ENCODE results near the gene PLCB2.

PLCB2 gene

DNA sequence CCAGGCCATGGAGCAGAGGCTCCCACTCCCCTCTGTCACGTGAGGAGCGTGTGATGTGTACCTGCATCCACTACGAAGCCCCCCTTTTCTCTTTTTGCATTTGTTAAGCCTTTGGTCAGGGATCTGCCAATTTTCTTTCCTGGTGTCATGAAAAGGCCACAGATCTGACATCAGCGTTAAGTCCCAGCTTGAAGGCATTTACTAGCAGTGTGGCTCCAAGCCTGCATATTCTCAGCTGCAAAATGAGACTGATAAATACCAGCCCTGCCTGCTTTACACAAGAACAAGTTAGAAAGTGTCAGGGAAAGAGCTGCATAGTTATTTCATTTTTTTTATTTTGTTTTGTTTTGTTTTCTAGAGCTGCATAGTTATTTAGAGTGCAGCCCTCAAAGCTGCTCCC is 22.6 kb downstream of the PLCB2 start:
- Histone ChIP-seq H3K4me3 (ENCODE audit: low read depth, low read length) (no peak overlapping the region), H3K36me3 (ENCODE audit: control insufficient read depth, insufficient read depth, low read length) (no peaks in the 10 kb centered on the region), H3K4me1 (ENCODE audit: control insufficient read depth, insufficient read depth, low read length) (peaks cover 25% of the 10 kb centered on the region), H3K9ac (ENCODE audit: low read depth, low read length) (no peak overlapping the region), H3K9me3 (ENCODE audit: control insufficient read depth, insufficient read depth, low read length) (no peaks in the 10 kb centered on the region), H3K27me3 (ENCODE audit: control insufficient read depth, insufficient read depth, low read length) (peaks cover 79% of the 10 kb centered on the region)

GRCh38 chr15:40283615-40284300 is 24.0 kb downstream of the PLCB2 start:
- Histone ChIP-seq H3K4me3 (ENCODE audit: low read depth, low read length) (peak overlapping the region; percentile 61), H3K36me3 (ENCODE audit: control insufficient read depth, insufficient read depth, low read length) (no peaks in the 10 kb centered on the region), H3K9me3 (ENCODE audit: control insufficient read depth, insufficient read depth, low read length) (no peaks in the 10 kb centered on the region), H3K9ac (ENCODE audit: low read depth, low read length) (no peak overlapping the region), H3K4me1 (ENCODE audit: control insufficient read depth, insufficient read depth, low read length) (peaks cover 25% of the 10 kb centered on the region), H3K27me3 (ENCODE audit: control insufficient read depth, insufficient read depth, low read length) (peaks cover 75% of the 10 kb centered on the region)

DNA sequence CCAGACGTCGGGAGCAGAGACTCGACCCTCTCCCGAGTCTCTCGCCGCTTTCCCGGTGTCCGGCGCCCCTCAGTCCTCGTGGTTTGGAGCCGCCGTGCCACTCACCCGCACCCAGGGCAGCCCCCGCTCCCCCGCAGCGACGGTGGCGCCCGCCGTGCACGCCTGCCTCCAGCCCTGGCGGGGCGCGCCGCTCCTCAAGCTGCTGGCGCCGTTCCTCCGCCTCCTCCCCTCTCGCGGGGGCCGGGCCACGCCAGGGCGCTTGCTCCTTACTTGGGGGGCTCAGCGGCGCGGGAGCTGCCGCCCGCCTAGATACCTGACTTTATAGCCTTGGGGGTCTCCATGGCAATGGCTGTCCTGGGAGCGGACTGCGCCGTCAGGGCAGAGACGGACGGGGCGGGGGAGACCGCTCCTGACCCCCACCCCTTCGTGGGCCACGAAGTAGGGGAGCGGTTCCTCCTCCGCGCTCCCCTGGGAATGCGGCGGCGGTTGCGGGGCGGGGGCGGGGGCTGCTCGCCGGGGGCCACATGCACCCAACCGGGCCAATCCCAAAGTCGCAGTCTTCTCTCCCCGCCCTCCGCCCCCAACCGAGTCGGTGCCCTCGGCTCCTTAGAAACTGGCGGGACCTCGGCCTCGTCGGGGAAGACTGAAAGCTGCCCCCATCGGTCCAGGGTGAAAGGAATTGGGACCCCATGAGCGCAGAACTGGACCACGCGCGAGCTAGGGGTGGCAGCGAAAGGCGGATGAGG is 24.7 kb downstream of the PLCB2 start, which contains the start of gene ANKRD63:
Gene ANKRD63, minus strand, starts transcription at position 196 of the 746 bp plus-strand sequence. CDS start 478 bp downstream, outside the sequence.
- H3K36me3 ChIP-seq (ENCODE audit: control insufficient read depth, insufficient read depth, low read length): no peaks in the 10 kb centered on the region
- H3K9ac ChIP-seq (ENCODE audit: low read depth, low read length): no peak within 1 kb of the TSS
- no peaks in the 10 kb centered on the region for H3K9me3 ChIP-seq (ENCODE audit: control insufficient read depth, insufficient read depth, low read length)
- peaks cover 25% of the 10 kb centered on the region for H3K4me1 ChIP-seq (ENCODE audit: control insufficient read depth, insufficient read depth, low read length)
- H3K27me3 ChIP-seq (ENCODE audit: control insufficient read depth, insufficient read depth, low read length): peaks cover 79% of the 10 kb centered on the region
- H3K4me3 ChIP-seq (ENCODE audit: low read depth, low read length): peak within 1 kb of the TSS; percentile 61

DNA sequence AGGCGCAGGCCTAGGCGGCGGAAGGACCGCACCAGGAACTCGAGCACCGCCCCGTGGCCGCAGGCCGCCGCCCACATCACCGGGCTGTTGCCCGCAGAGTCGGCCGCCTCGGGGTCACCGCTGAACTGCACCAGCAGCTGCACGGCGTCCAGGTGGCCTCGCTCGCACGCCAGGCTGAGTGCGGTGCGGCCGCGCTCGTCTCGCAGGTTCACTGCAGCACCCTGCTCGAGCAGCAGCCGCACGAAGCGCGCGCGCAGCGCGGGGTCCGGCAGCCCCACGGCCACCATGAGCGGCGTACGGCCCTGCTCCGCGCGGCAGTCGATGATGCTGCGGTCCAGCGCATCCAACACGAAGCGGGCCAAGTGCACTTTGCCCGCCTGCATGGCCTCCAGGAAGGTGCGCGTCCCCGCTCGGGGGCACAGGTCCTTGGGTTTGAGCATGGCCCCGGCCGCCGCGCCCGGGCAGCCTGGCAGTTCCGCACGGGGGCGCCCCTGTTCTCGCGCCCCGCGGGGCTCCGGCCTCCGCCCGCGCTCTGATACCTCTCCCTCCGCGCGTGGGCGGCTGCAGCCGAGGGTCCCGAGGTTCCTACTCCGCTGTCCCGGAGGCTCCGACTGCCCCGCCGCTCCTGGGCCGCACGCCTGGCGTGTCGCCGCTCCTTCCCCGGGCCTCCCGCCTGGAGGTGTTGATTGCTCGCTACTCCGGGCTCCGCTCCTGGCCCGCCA is 25.4 kb downstream of the PLCB2 start:
- Histone ChIP-seq H3K27me3 (ENCODE audit: control insufficient read depth, insufficient read depth, low read length) (peaks cover 73% of the 10 kb centered on the region), H3K9ac (ENCODE audit: low read depth, low read length) (no peak overlapping the region), H3K4me3 (ENCODE audit: low read depth, low read length) (peak overlapping the region; percentile 61), H3K9me3 (ENCODE audit: control insufficient read depth, insufficient read depth, low read length) (no peaks in the 10 kb centered on the region), H3K4me1 (ENCODE audit: control insufficient read depth, insufficient read depth, low read length) (peaks cover 25% of the 10 kb centered on the region), H3K36me3 (ENCODE audit: control insufficient read depth, insufficient read depth, low read length) (no peaks in the 10 kb centered on the region)

- H3K27me3 ChIP-seq (ENCODE audit: control insufficient read depth, insufficient read depth, low read length): peaks cover 70% of the 10 kb centered on the region
- H3K9ac ChIP-seq (ENCODE audit: low read depth, low read length): no peak overlapping the region
- peaks cover 25% of the 10 kb centered on the region for H3K4me1 ChIP-seq (ENCODE audit: control insufficient read depth, insufficient read depth, low read length)
- H3K9me3 ChIP-seq (ENCODE audit: control insufficient read depth, insufficient read depth, low read length): no peaks in the 10 kb centered on the region
- H3K4me3 ChIP-seq (ENCODE audit: low read depth, low read length): peak overlapping the region; percentile 61
- H3K36me3 ChIP-seq (ENCODE audit: control insufficient read depth, insufficient read depth, low read length): no peaks in the 10 kb centered on the region
These were observed 26.0 kb downstream of the PLCB2 start for GRCh38 chr15:40281801-40282146.

- Histone ChIP-seq H3K9me3 (ENCODE audit: control insufficient read depth, insufficient read depth, low read length) (no peaks in the 10 kb centered on the region), H3K9ac (ENCODE audit: low read depth, low read length) (no peak overlapping the region), H3K27me3 (ENCODE audit: control insufficient read depth, insufficient read depth, low read length) (peaks cover 67% of the 10 kb centered on the region), H3K36me3 (ENCODE audit: control insufficient read depth, insufficient read depth, low read length) (no peaks in the 10 kb centered on the region), H3K4me3 (ENCODE audit: low read depth, low read length) (peak overlapping the region; percentile 37), H3K4me1 (ENCODE audit: control insufficient read depth, insufficient read depth, low read length) (peaks cover 24% of the 10 kb centered on the region)
These were observed 26.5 kb downstream of the PLCB2 start for GRCh38 chr15:40281057-40281800.

- H3K4me3 ChIP-seq (ENCODE audit: low read depth, low read length): peak overlapping the region; percentile 37
- H3K9me3 ChIP-seq (ENCODE audit: control insufficient read depth, insufficient read depth, low read length): no peaks in the 10 kb centered on the region
- H3K27me3 ChIP-seq (ENCODE audit: control insufficient read depth, insufficient read depth, low read length): peaks cover 64% of the 10 kb centered on the region
- peaks cover 16% of the 10 kb centered on the region for H3K4me1 ChIP-seq (ENCODE audit: control insufficient read depth, insufficient read depth, low read length)
- peak overlapping the region; percentile 5 for H3K9ac ChIP-seq (ENCODE audit: low read depth, low read length)
- no peaks in the 10 kb centered on the region for H3K36me3 ChIP-seq (ENCODE audit: control insufficient read depth, insufficient read depth, low read length)
These were observed 27.3 kb downstream of the PLCB2 start for GRCh38 chr15:40280260-40281056.

- Histone ChIP-seq H3K27me3 (ENCODE audit: control insufficient read depth, insufficient read depth, low read length) (peaks cover 59% of the 10 kb centered on the region), H3K4me1 (ENCODE audit: control insufficient read depth, insufficient read depth, low read length) (peaks cover 9% of the 10 kb centered on the region), H3K9ac (ENCODE audit: low read depth, low read length) (no peak overlapping the region), H3K9me3 (ENCODE audit: control insufficient read depth, insufficient read depth, low read length) (no peaks in the 10 kb centered on the region), H3K4me3 (ENCODE audit: low read depth, low read length) (peak overlapping the region; percentile 37), H3K36me3 (ENCODE audit: control insufficient read depth, insufficient read depth, low read length) (no peaks in the 10 kb centered on the region)
These were observed 28.1 kb downstream of the PLCB2 start for GRCh38 chr15:40279437-40280141.

- H3K4me1 ChIP-seq (ENCODE audit: control insufficient read depth, insufficient read depth, low read length): peaks cover 6% of the 10 kb centered on the region
- peaks cover under 1% of the 10 kb centered on the region for H3K36me3 ChIP-seq (ENCODE audit: control insufficient read depth, insufficient read depth, low read length)
- H3K4me3 ChIP-seq (ENCODE audit: low read depth, low read length): no peak overlapping the region
- no peak overlapping the region for H3K9ac ChIP-seq (ENCODE audit: low read depth, low read length)
- H3K9me3 ChIP-seq (ENCODE audit: control insufficient read depth, insufficient read depth, low read length): no peaks in the 10 kb centered on the region
- H3K27me3 ChIP-seq (ENCODE audit: control insufficient read depth, insufficient read depth, low read length): peaks cover 44% of the 10 kb centered on the region
These were observed 29.7 kb downstream of the PLCB2 start for GRCh38 chr15:40278026-40278425.

GRCh38 chr15:40277471-40277870 is 30.3 kb downstream of the PLCB2 start:
- peaks cover 6% of the 10 kb centered on the region for H3K4me1 ChIP-seq (ENCODE audit: control insufficient read depth, insufficient read depth, low read length)
- H3K4me3 ChIP-seq (ENCODE audit: low read depth, low read length): no peak overlapping the region
- peaks cover 39% of the 10 kb centered on the region for H3K27me3 ChIP-seq (ENCODE audit: control insufficient read depth, insufficient read depth, low read length)
- H3K36me3 ChIP-seq (ENCODE audit: control insufficient read depth, insufficient read depth, low read length): peaks cover 2% of the 10 kb centered on the region
- H3K9ac ChIP-seq (ENCODE audit: low read depth, low read length): no peak overlapping the region
- H3K9me3 ChIP-seq (ENCODE audit: control insufficient read depth, insufficient read depth, low read length): no peaks in the 10 kb centered on the region

Data from iPS-15b (cell line).